SK-N-MC (cell line): ENCODE measurements around the gene KCNJ15.

Experiments
- EZH2 ChIP-seq: fragments of 200-600 bp; sonication (generic); IDR thresholded peaks from one replicate; pipeline ENCODE4 v1.6.1; 2017; ENCODE audit warnings: antibody characterized with exemption
- FOXP2 ChIP-seq: optimal IDR thresholded peaks from 2 replicates; pipeline ENCODE3; 2011; ENCODE audit warnings: mild to moderate bottlenecking, moderate library complexity; ENCODE audit not compliant: insufficient read depth; ENCODE audit errors: extremely low read length, control extremely low read depth
- POLR2AphosphoS5 ChIP-seq: IDR thresholded peaks from 2 replicates; pipeline ENCODE4 v1.6.1; 2012; ENCODE audit warnings: mild to moderate bottlenecking, low read depth, low read length, borderline replicate concordance

- TF ChIP-seq FOXP2 (no peak), POLR2AphosphoS5 (no peak), EZH2 (no peak)
Observed at GRCh38 chr21:38227401-38227800, 29.4 kb upstream of the KCNJ15 start.
